Spleen (tissue), 7 donors: ENCODE results near the gene STK24.

Experiments used
- POLR2A ChIP-seq, 3 donors: fragments of 450-650 bp; IDR thresholded peaks; one replicate each; pipeline ENCODE4 v1.5.1; 2017; ENCODE audit warnings: antibody characterized with exemption in 3 of 3, mild to moderate bottlenecking in 1 of 3
- POLR2AphosphoS5 ChIP-seq, 3 donors: sonication (generic); formaldehyde crosslinking; IDR thresholded peaks; one replicate each; pipeline ENCODE4 v1.5.1; 2017; ENCODE audit warnings: antibody characterized with exemption in 3 of 3
- TF ChIP-seq, protein P1 (sequence below), 11 experiments: fragments of 200-600 bp in 7 of 11; fragments of 450-650 bp in 4 of 11; sonication (generic) in 4 of 11; IDR thresholded peaks in 8 of 11; conservative IDR thresholded peaks in 3 of 11; 1 replicate in 7 of 11; 2 replicates in 4 of 11; pipeline versions ENCODE4 v1.4.0 to v1.8.0; 2016 to 2021; ENCODE audit warnings: antibody characterized with exemption in 11 of 11, inconsistent platforms in 4 of 11, mild to moderate bottlenecking in 1 of 11
- donor health status: DM: no; HTN: no; CAD: no; lungs with moderate emphysema.
- donor health status: DM: no; HTN: no; CAD: no.
- donor health status: DM: no; HTN: no; CAD: no.

DNA sequence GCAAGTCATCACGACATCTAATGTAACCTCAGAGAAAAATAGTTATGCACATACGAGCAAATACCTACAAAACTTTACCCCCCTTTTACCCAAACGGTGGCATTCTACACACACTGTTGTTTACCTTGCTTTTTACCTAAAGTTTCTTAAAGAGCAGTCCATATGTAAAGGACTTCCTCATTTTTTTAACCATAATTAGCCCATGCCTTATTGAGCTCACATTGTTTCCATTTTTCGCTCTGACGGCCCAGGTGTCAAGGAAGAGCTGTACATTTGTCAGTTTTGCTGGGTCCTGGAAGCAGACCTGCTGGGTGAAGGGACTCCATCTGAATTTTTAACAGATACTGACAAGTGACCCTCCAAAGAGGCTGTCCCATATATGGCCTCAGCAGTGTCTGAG lies 89.4 kb downstream of the STK24 start:
- TF ChIP-seq, protein P1, sequence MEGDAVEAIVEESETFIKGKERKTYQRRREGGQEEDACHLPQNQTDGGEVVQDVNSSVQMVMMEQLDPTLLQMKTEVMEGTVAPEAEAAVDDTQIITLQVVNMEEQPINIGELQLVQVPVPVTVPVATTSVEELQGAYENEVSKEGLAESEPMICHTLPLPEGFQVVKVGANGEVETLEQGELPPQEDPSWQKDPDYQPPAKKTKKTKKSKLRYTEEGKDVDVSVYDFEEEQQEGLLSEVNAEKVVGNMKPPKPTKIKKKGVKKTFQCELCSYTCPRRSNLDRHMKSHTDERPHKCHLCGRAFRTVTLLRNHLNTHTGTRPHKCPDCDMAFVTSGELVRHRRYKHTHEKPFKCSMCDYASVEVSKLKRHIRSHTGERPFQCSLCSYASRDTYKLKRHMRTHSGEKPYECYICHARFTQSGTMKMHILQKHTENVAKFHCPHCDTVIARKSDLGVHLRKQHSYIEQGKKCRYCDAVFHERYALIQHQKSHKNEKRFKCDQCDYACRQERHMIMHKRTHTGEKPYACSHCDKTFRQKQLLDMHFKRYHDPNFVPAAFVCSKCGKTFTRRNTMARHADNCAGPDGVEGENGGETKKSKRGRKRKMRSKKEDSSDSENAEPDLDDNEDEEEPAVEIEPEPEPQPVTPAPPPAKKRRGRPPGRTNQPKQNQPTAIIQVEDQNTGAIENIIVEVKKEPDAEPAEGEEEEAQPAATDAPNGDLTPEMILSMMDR (IDR thresholded peaks at IDR 0.05 in 8 of 11, conservative IDR thresholded peaks at IDR 0.05 in 3 of 11) = no peak
- TF ChIP-seq POLR2AphosphoS5 (IDR thresholded peaks at IDR 0.05) = no peak
- TF ChIP-seq POLR2A (IDR thresholded peaks at IDR 0.05) = no peak
